Colonic mucosa (tissue), 4 donors: ENCODE results near the gene C1orf174. TPM values are rescaled to one million over a fixed set of nuclear protein-coding genes. Genes with fewer than 3 reads are reported as not detected.

ENCODE experiments used
- DNase-seq: peaks from one replicate; pipeline ENCODE4 v3.0.0-alpha.2; 2020
- H3K27ac ChIP-seq: fragments of 200-600 bp; one replicate; pipeline ENCODE4 v1.8.0; 2021
- H3K27me3 ChIP-seq: fragments of 200-600 bp; one replicate; pipeline ENCODE4 v1.8.0; 2021
- H3K36me3 ChIP-seq: fragments of 200-600 bp; one replicate; pipeline ENCODE4 v1.8.0; 2021
- H3K4me1 ChIP-seq: fragments of 200-600 bp; one replicate; pipeline ENCODE4 v1.8.0; 2021; ENCODE audit warnings: mild to moderate bottlenecking
- H3K4me3 ChIP-seq: fragments of 200-600 bp; one replicate; pipeline ENCODE4 v1.8.0; 2021
- H3K9ac ChIP-seq, 2 donors: one replicate each; pipeline ENCODE4 v1.7.0; 2013; ENCODE audit warnings: control low read depth in 2 of 2, low read depth in 2 of 2, low read length in 2 of 2
- H3K9me3 ChIP-seq: fragments of 200-600 bp; one replicate; pipeline ENCODE4 v1.8.0; 2021
- intact Hi-C: fragments of 100-400 bp; cut with DNase I; formaldehyde crosslinking; loops from one replicate; pipeline ENCODE4 v1.14.1; 2022
- total RNA-seq, 2 donors: library from RNA; stranded (reverse); fragmentation: NEBNext Ultra II Directional in 1 of 2; extraction: Animal tissue kit (Norgen Biotek cat#: 25700) in 1 of 2; gene quantifications; one replicate each; pipeline ENCODE4 v1.2.1, GENCODE V29; 2021
- TF ChIP-seq, protein P1 (sequence below): fragments of 200-600 bp; IDR thresholded peaks from one replicate; pipeline ENCODE4 v1.8.0; 2022; ENCODE audit warnings: antibody characterized with exemption, mild to moderate bottlenecking
- donor health status: healthy.
- donor health status: DM: no; HTN: no; CAD: no.
- donor health status: DM: no; HTN: no; CAD: no.

C1orf174 gene
- total RNA-seq, 2 donors from 2014 or later: 19.4 to 32.8 TPM

DNA sequence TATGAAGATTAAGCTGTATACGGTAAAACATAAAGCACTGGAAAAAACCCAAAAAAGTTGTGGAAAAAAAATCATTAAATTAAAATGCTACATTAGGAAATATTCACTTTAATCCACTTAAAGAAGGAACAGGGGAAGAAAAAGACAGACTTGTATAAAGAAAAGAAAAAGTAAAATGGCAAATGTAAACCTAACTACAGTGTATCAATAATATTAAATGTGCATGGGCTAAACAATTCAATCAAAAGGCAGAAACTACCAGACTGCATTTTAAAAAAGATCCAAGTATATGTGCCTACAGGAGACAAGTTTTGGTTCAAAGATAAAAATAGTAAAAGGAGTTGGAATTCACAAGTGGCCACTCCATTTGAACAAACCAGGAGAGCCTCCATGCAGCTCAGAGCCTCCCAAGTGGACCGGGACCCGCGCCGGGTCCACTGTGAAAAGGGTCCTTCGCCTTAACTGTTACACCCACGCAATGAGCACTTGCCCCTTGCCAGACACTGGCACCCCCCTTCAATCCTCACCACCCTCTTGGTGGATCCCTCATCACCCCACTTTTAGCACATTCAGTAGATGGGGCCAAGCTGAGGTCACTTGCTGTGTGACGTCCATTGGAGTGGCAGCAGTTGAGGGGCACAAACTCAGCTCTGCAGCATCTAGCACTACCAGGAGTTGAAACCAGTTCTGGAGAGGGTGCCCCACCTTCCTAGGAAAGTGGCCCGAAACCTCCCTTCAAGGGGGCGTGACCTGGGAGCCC is 898 bp downstream of the C1orf174 start:
- Histone ChIP-seq H3K4me3 (peak overlapping the region; percentile 90), H3K4me1 (no peaks in the 10 kb centered on the region), H3K27me3 (no peaks in the 10 kb centered on the region), H3K36me3 (no peaks in the 10 kb centered on the region), H3K9ac (peak overlapping the region; percentile 89 to 91), H3K27ac (peak overlapping the region; percentile 97), H3K9me3 (no peaks in the 10 kb centered on the region)
- TF ChIP-seq, protein P1, sequence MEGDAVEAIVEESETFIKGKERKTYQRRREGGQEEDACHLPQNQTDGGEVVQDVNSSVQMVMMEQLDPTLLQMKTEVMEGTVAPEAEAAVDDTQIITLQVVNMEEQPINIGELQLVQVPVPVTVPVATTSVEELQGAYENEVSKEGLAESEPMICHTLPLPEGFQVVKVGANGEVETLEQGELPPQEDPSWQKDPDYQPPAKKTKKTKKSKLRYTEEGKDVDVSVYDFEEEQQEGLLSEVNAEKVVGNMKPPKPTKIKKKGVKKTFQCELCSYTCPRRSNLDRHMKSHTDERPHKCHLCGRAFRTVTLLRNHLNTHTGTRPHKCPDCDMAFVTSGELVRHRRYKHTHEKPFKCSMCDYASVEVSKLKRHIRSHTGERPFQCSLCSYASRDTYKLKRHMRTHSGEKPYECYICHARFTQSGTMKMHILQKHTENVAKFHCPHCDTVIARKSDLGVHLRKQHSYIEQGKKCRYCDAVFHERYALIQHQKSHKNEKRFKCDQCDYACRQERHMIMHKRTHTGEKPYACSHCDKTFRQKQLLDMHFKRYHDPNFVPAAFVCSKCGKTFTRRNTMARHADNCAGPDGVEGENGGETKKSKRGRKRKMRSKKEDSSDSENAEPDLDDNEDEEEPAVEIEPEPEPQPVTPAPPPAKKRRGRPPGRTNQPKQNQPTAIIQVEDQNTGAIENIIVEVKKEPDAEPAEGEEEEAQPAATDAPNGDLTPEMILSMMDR: no peak
- intact Hi-C loops: loop anchor here (5.0 kb wide), 1 partner anchor 42 kb away; the partner anchor contains the start of genes CEP104 and DFFB
- DNase-seq: no peak

DNA sequence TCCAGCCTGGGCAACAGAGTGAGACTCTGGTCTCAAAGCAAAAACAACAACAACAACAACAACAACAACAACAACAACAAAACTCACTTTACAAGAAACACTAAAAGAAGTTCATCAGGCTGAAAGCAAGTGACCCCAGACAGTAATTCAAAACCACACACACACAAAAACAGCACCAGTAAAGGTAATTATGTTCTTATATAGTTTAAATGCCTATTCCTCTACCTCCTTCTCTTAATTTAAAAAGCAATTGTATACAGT is 1.7 kb downstream of the C1orf174 start:
- H3K27me3 ChIP-seq: no peaks in the 10 kb centered on the region
- no peak overlapping the region for H3K9ac ChIP-seq
- no peak for DNase-seq
- no peaks in the 10 kb centered on the region for H3K36me3 ChIP-seq
- TF ChIP-seq, protein P1: no peak
- H3K4me1 ChIP-seq: no peaks in the 10 kb centered on the region
- intact Hi-C loops: loop anchor here (5.0 kb wide), 1 partner anchor 41 kb away; the partner anchor contains the start of genes CEP104 and DFFB
- H3K9me3 ChIP-seq: no peaks in the 10 kb centered on the region
- H3K27ac ChIP-seq: no peak overlapping the region
- H3K4me3 ChIP-seq: no peak overlapping the region

DNA sequence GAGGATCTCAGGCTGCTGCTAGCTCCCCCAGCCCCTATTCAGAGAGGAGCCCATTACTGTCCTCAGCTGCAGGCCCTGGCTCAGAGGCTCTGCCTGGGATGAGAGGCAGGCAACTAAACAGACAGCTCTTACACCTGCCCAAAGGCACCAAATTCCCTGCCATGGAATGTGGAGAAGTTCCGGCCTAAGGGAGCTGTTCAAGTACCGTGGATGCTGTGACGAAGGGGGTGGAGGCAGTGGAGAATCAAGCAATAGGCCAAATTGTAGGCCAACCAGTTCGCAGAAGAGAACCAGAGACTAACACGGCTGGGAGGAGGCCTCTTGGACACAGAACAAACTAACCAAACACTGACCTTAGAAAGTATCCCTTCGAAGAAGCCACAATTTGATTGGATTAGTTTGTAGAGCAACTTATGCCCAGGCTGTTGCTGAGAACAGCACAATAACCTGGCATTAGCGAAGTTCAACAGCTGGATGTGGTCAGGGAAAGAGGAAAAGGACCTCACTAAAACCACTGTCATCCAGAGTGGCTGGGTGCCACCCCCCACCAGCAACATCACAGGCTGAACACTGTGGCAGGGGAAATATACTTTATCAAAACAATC is 3.6 kb downstream of the C1orf174 start:
- no peak overlapping the region for H3K4me3 ChIP-seq
- no peaks in the 10 kb centered on the region for H3K4me1 ChIP-seq
- H3K36me3 ChIP-seq: no peaks in the 10 kb centered on the region
- H3K27ac ChIP-seq: no peak overlapping the region
- TF ChIP-seq, protein P1: no peak
- no peaks in the 10 kb centered on the region for H3K27me3 ChIP-seq
- no peak for DNase-seq
- intact Hi-C loops: loop anchor here (5.0 kb wide), 1 partner anchor 39 kb away; the partner anchor contains the start of genes CEP104 and DFFB
- no peak overlapping the region for H3K9ac ChIP-seq
- no peaks in the 10 kb centered on the region for H3K9me3 ChIP-seq

DNA sequence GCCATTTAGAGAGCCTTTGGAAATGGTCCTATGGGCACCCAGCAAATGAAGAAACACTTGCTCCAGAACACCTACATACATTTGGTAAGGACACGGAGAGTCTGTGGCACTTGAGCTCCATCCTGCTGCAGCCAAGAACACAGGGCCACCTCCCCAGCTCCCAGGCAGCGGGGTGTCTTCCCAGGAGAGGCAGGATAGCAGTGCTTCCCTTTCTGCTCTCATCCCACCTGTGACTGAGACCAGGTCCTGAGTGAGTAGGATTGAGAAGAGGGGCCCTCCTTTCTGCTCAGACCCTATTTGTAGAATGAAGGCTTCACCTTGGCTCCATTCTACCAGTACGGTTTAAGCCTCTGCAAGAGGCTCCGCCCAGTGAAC is 4.1 kb downstream of the C1orf174 start:
- no peak overlapping the region for H3K4me3 ChIP-seq
- H3K27me3 ChIP-seq: no peaks in the 10 kb centered on the region
- intact Hi-C loops: loop anchor here (5.0 kb wide), 1 partner anchor 39 kb away; the partner anchor contains the start of genes CEP104 and DFFB
- H3K9ac ChIP-seq: no peak overlapping the region
- TF ChIP-seq, protein P1: no peak
- no peaks in the 10 kb centered on the region for H3K9me3 ChIP-seq
- no peaks in the 10 kb centered on the region for H3K4me1 ChIP-seq
- H3K36me3 ChIP-seq: no peaks in the 10 kb centered on the region
- DNase-seq: no peak
- H3K27ac ChIP-seq: no peak overlapping the region

DNA sequence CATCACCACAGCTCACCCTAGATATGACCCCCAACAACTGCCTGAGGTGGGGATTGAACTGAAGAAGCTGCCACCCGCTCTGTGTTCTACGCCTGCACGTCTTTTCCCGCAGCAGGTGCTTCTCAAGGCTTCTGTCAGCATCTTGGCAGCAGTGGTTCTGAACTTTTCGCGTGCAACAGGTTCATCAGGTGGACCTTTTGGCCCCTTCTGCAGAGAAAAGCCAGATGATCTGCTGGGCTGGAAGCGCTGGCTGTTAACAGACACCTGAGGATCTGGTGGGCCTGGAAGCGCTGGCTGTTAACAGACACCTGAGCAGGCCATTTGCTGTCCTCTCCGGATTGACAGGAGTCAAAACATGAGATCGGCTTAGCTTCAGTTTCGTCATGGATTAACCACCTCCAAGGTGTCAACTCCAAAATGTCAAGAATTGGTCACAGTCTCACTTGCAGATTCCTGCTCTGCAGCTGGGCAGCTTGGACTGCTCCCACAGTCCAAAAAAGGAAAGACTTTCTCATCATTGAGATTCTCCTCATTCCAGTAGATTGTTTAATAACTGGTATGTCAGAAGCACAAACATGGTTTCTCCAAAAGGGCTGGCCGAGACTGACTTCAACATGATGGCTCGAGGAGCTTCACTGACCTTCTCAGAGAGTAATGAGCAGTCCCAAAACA is 4.7 kb downstream of the C1orf174 start:
- Histone ChIP-seq H3K27me3 (no peaks in the 10 kb centered on the region), H3K36me3 (no peaks in the 10 kb centered on the region), H3K4me1 (no peaks in the 10 kb centered on the region), H3K9ac (no peak overlapping the region), H3K4me3 (no peak overlapping the region), H3K9me3 (no peaks in the 10 kb centered on the region), H3K27ac (no peak overlapping the region)
- TF ChIP-seq, protein P1: no peak
- no peak for DNase-seq
- intact Hi-C loops: loop anchor here (5.0 kb wide), 1 partner anchor 38 kb away; the partner anchor contains the start of genes CEP104 and DFFB
